H1 (cell line): ENCODE data around the gene HSPB1. TPM values are rescaled to one million over a fixed set of nuclear protein-coding genes. Genes with fewer than 3 reads are reported as not detected.
"Not testable (repeated sequence)": the region's sequence is repeated elsewhere in the genome, so short reads cannot be mapped to it uniquely, and the experiment has no call there.

ENCODE experiments used
- CTCF ChIA-PET: fragments of 300-600 bp; sonication (Branson Sonifier 250); formaldehyde crosslinking; loops from one replicate; lab custom pipeline; 2021; ENCODE audit not compliant: partially characterized antibody; lab: Charles Lee
- POLR2A ChIA-PET: fragments of 300-600 bp; sonication (Branson Sonifier 250); formaldehyde crosslinking; loops from one replicate; lab custom pipeline; 2021; ENCODE audit warnings: inconsistent platforms; ENCODE audit not compliant: partially characterized antibody; lab: Charles Lee
- DNase-seq, 2 experiments: peaks; one replicate each; pipeline versions ENCODE4 v3.0.0 to v3.0.0-alpha.2; 2010 to 2022; ENCODE audit warnings: low spot score in 2 of 2, low read depth in 1 of 2, mixed read lengths in 1 of 2
- FAIRE-seq: peaks from 2 replicates; lab custom pipeline; 2011; peaks lifted over from hg19 to GRCh38; lab: Jason Lieb, UNC
- H2AFZ ChIP-seq: 2 replicates; pipeline ENCODE4 v1.8.1; 2012; ENCODE audit warnings: low read length, inconsistent platforms
- H2AK5ac ChIP-seq: 2 replicates; pipeline ENCODE4 v1.6.1; 2013; ENCODE audit warnings: low read depth, low read length
- H2BK120ac ChIP-seq: replicated peaks from 2 replicates; pipeline ENCODE3; 2013; ENCODE audit warnings: low read depth, low read length, inconsistent platforms
- H2BK12ac ChIP-seq: 2 replicates; pipeline ENCODE4 v1.6.1; 2013; ENCODE audit warnings: low read depth, low read length
- H2BK15ac ChIP-seq: 2 replicates; pipeline ENCODE4 v1.6.1; 2013; ENCODE audit warnings: low read length
- H2BK20ac ChIP-seq: 2 replicates; pipeline ENCODE4 v1.6.1; 2013; ENCODE audit warnings: low read length
- H2BK5ac ChIP-seq: 2 replicates; pipeline ENCODE4 v1.6.1; 2013; ENCODE audit warnings: low read depth, low read length
- H3K14ac ChIP-seq: 2 replicates; pipeline ENCODE4 v1.6.1; 2013; ENCODE audit warnings: inconsistent platforms; ENCODE audit not compliant: insufficient read length
- H3K18ac ChIP-seq: 2 replicates; pipeline ENCODE4 v1.6.1; 2013; ENCODE audit warnings: low read length; ENCODE audit errors: extremely low read depth
- H3K23ac ChIP-seq: 2 replicates; pipeline ENCODE4 v1.6.1; 2013; ENCODE audit warnings: inconsistent platforms; ENCODE audit not compliant: insufficient read length
- H3K23me2 ChIP-seq: 2 replicates; pipeline ENCODE4 v1.6.1; 2013; ENCODE audit warnings: low read depth, low read length
- H3K27ac ChIP-seq: 2 replicates; pipeline ENCODE4 v1.6.1; 2011; ENCODE audit warnings: low read depth, low read length, inconsistent platforms
- H3K27me3 ChIP-seq, 4 experiments: replicated peaks in 1 of 4; 1 replicate in 1 of 4; 2 replicates in 3 of 4; pipeline versions ENCODE4 v1.6.1 to v1.8.1; 2011 to 2013; ENCODE audit warnings: low read length in 3 of 4, mild to moderate bottlenecking in 3 of 4, inconsistent platforms in 2 of 4, mixed read lengths in 2 of 4, moderate library complexity in 1 of 4; ENCODE audit not compliant: control insufficient read depth in 3 of 4, insufficient read depth in 3 of 4; ENCODE audit errors: extremely low read depth in 1 of 4
- H3K36me3 ChIP-seq, 4 experiments: 2 replicates each; pipeline versions ENCODE4 v1.6.1 to v1.8.1; 2011 to 2013; ENCODE audit warnings: mild to moderate bottlenecking in 4 of 4, low read length in 3 of 4, moderate library complexity in 2 of 4, control low read depth in 1 of 4, inconsistent platforms in 1 of 4; ENCODE audit not compliant: insufficient read depth in 4 of 4, control insufficient read depth in 2 of 4
- H3K4ac ChIP-seq: replicated peaks from 2 replicates; pipeline ENCODE3; 2013; ENCODE audit warnings: low read length, low read depth, mixed read lengths, inconsistent platforms; ENCODE audit not compliant: insufficient read length
- H3K4me1 ChIP-seq, 4 experiments: replicated peaks in 1 of 4; 1 replicate in 1 of 4; 2 replicates in 3 of 4; pipeline versions ENCODE4 v1.6.1 to v1.8.1; 2011 to 2013; ENCODE audit warnings: low read length in 3 of 4, inconsistent platforms in 2 of 4, mixed read lengths in 1 of 4; ENCODE audit not compliant: insufficient read depth in 4 of 4, control insufficient read depth in 3 of 4
- H3K4me2 ChIP-seq, 2 experiments: 2 replicates each; pipeline versions ENCODE4 v1.6.1 to v1.8.1; 2011 to 2013; ENCODE audit warnings: low read depth in 2 of 2, low read length in 2 of 2, control low read depth in 1 of 2, inconsistent platforms in 1 of 2, mild to moderate bottlenecking in 1 of 2; ENCODE audit not compliant: insufficient read depth in 1 of 2
- H3K4me3 ChIP-seq, 4 experiments: fragments of 200-600, 300-600 bp in 1 of 4; sonication (generic), shearing (Covaris generic), sonication (Bioruptor Twin) in 1 of 4; 2 replicates each; pipeline versions ENCODE4 v1.5.1 to v1.8.1; 2011 to 2016; ENCODE audit warnings: low read length in 4 of 4, low read depth in 3 of 4, control low read depth in 2 of 4, inconsistent platforms in 2 of 4, mild to moderate bottlenecking in 2 of 4, mixed read lengths in 1 of 4, moderate library complexity in 1 of 4; ENCODE audit not compliant: insufficient read depth in 2 of 4; ENCODE audit errors: extremely low read depth in 1 of 4
- H3K56ac ChIP-seq: replicated peaks from 2 replicates; pipeline ENCODE3; 2013; ENCODE audit warnings: low read depth, mild to moderate bottlenecking, mixed read lengths, low read length, inconsistent platforms; ENCODE audit not compliant: insufficient read length
- H3K79me1 ChIP-seq: 2 replicates; pipeline ENCODE4 v1.6.1; 2013; ENCODE audit warnings: low read depth, low read length, control low read depth
- H3K79me2 ChIP-seq, 2 experiments: 2 replicates each; pipeline versions ENCODE4 v1.6.1 to v1.8.1; 2012 to 2013; ENCODE audit warnings: low read length in 2 of 2, mild to moderate bottlenecking in 2 of 2, inconsistent platforms in 1 of 2; ENCODE audit not compliant: insufficient read depth in 2 of 2, control insufficient read depth in 1 of 2
- H3K9ac ChIP-seq, 4 experiments: replicated peaks in 1 of 4; 1 replicate in 1 of 4; 2 replicates in 3 of 4; pipeline versions ENCODE4 v1.6.1 to v1.8.1; 2011 to 2013; ENCODE audit warnings: low read depth in 3 of 4, low read length in 3 of 4, control low read depth in 2 of 4, mild to moderate bottlenecking in 2 of 4, moderate library complexity in 2 of 4, inconsistent platforms in 1 of 4; ENCODE audit errors: extremely low read depth in 1 of 4
- H3K9me3 ChIP-seq, 2 experiments: 2 replicates each; pipeline versions ENCODE4 v1.6.1 to v1.8.1; 2012 to 2013; ENCODE audit warnings: mild to moderate bottlenecking in 2 of 2, moderate library complexity in 2 of 2, control low read depth in 1 of 2, inconsistent platforms in 1 of 2, low read depth in 1 of 2, low read length in 1 of 2, mixed read lengths in 1 of 2; ENCODE audit not compliant: insufficient read depth in 2 of 2
- H4K20me1 ChIP-seq, 2 experiments: replicated peaks in 1 of 2; 2 replicates each; pipeline versions ENCODE3 to v1.8.1; 2011 to 2013; ENCODE audit warnings: inconsistent platforms in 2 of 2, low read length in 2 of 2, mild to moderate bottlenecking in 1 of 2; ENCODE audit not compliant: insufficient read depth in 2 of 2, control insufficient read depth in 1 of 2
- H4K5ac ChIP-seq: 2 replicates; pipeline ENCODE4 v1.6.1; 2013; ENCODE audit warnings: low read length, low read depth, mixed read lengths, inconsistent platforms; ENCODE audit not compliant: insufficient read length
- H4K8ac ChIP-seq: 2 replicates; pipeline ENCODE4 v1.8.0; 2013; ENCODE audit warnings: mild to moderate bottlenecking, moderate library complexity, low read length, inconsistent platforms; ENCODE audit not compliant: insufficient read depth; ENCODE audit errors: extremely low read depth
- H4K91ac ChIP-seq: replicated peaks from 2 replicates; pipeline ENCODE3; 2013; ENCODE audit warnings: low read length, mixed read lengths, inconsistent platforms; ENCODE audit not compliant: insufficient read length
- CEBPB ChIP-seq: IDR thresholded peaks from 2 replicates; pipeline ENCODE4 v1.6.1; 2012; ENCODE audit warnings: low read depth, low read length
- CREB1 ChIP-seq: IDR thresholded peaks from 2 replicates; pipeline ENCODE4 v1.6.1; 2012; ENCODE audit warnings: inconsistent platforms
- RFX5 ChIP-seq: IDR thresholded peaks from 2 replicates; pipeline ENCODE4 v1.6.1; 2011; ENCODE audit warnings: low read depth, low read length, improper control_type of control experiment, borderline replicate concordance
- WGBS, 2 experiments: shearing (Covaris generic) in 1 of 2; methylation state at CpG; one replicate each; pipeline versions ENCODE4 v1.1.6 to v1.1.7; 2013 to 2015; ENCODE audit warnings: low lambda C conversion rate in 2 of 2, mixed read lengths in 2 of 2, inconsistent platforms in 1 of 2, low coverage in 1 of 2, missing lambda C conversion rate in 1 of 2; ENCODE audit not compliant: insufficient replicate concordance in 2 of 2, insufficient coverage in 1 of 2, insufficient read length in 1 of 2; ENCODE audit errors: extremely low coverage in 1 of 2, missing lambda C conversion rate in 1 of 2; 5-methylcytosine and 5-hydroxymethylcytosine counted together
- polyA plus RNA-seq, 7 experiments: library from polyadenylated mRNA; depleted of rRNA in 3 of 7; stranded (reverse) in 5 of 7; unstranded in 2 of 7; fragments of >200 nt in 5 of 7; fragments of 200-250 nt in 2 of 7; gene quantifications; 1 replicate in 5 of 7; 2 replicates in 1 of 7; 4 replicates in 1 of 7; pipeline versions ENCODE4 v1.2.1 to v1.2.3, GENCODE V29; 2011 to 2013; ENCODE audit warnings: missing spikeins in 2 of 7, mixed read lengths in 2 of 7
- total RNA-seq: library from RNA; stranded (reverse); fragmentation: NEBNext Ultra II Directional; extraction: Animal tissue kit (Norgen Biotek cat#: 25700); gene quantifications from 2 replicates; pipeline ENCODE4 v1.2.1, GENCODE V29; 2021

The HSPB1 gene
- total and polyA plus RNA-seq, 2 of the 8 experiments (the other 6 are each of a cell fraction or from before 2014, with no cell fraction given), result 165 to 254 TPM

- no peak for TF ChIP-seq CEBPB
- peak; percentile 65; the same call in 1 of the 2 replicates for TF ChIP-seq CREB1
- 0 out of 2 replicates have a peak, but pooled peaks have one; percentile 42 for TF ChIP-seq RFX5
Measured at GRCh38 chr7:76314042-76314721, 11.7 kb downstream of the HSPB1 start (continued).

- H3K36me3 ChIP-seq, H3K23ac ChIP-seq, H3K56ac ChIP-seq, H3K79me1 ChIP-seq, H2BK20ac ChIP-seq, H4K91ac ChIP-seq, FAIRE-seq, H2AFZ ChIP-seq, H3K23me2 ChIP-seq, H3K4ac ChIP-seq, H3K27me3 ChIP-seq, H2BK15ac ChIP-seq, H3K27ac ChIP-seq, H2BK12ac ChIP-seq, DNase-seq, H3K18ac ChIP-seq, H2BK120ac ChIP-seq, H3K4me2 ChIP-seq, H2AK5ac ChIP-seq, H3K79me2 ChIP-seq, H3K4me3 ChIP-seq, H4K8ac ChIP-seq, H4K20me1 ChIP-seq, H3K14ac ChIP-seq, H2BK5ac ChIP-seq, H4K5ac ChIP-seq, H3K9ac ChIP-seq, H3K9me3 ChIP-seq: not testable (repeated sequence)
- POLR2A ChIA-PET, result interaction anchor here (1.0 to 2.9 kb wide), 12 partner anchors 10 to 248 kb away, joined by 3 to 14 read pairs (median 4); partner anchors contain the start of gene HSPB1
- peaks cover 0 to 14% (median 7%) of the 10 kb centered on the region in 4 experiments; a peak in 6 of 7 replicates for H3K4me1 ChIP-seq
- CTCF ChIA-PET, result interaction anchor here (0.6 to 20.9 kb wide), 25 partner anchors 11 to 286 kb away, joined by 3 to 426 read pairs (median 7); partner anchors contain the start of genes HSPB1, MDH2, SRRM3 and STYXL1
- WGBS, 2 experiments, result 91% methylated on average over 5 of the region's 6 CpGs; no CpG with 5 or more reads in 1 of the 2 experiments
Measured at GRCh38 chr7:76314740-76315139, 12.3 kb downstream of the HSPB1 start.
